OCI-LY1 (cell line): ENCODE results near the gene FHIT.

Experiments
- EZH2 ChIP-seq: fragments of 200-600 bp; sonication (generic), shearing (Covaris generic); IDR thresholded peaks from 2 replicates; pipeline ENCODE4 v1.8.0; 2017; ENCODE audit warnings: borderline replicate concordance, mixed run types, mild to moderate bottlenecking, antibody characterized with exemption, low read length, moderate library complexity, mixed read lengths
- TF ChIP-seq, protein P1 (sequence below): fragments of 200-600 bp; sonication (generic), shearing (Covaris generic); IDR thresholded peaks from 2 replicates; pipeline ENCODE4 v1.5.1; 2017; ENCODE audit warnings: mild to moderate bottlenecking, antibody characterized with exemption, low read length, moderate library complexity, mixed read lengths

DNA sequence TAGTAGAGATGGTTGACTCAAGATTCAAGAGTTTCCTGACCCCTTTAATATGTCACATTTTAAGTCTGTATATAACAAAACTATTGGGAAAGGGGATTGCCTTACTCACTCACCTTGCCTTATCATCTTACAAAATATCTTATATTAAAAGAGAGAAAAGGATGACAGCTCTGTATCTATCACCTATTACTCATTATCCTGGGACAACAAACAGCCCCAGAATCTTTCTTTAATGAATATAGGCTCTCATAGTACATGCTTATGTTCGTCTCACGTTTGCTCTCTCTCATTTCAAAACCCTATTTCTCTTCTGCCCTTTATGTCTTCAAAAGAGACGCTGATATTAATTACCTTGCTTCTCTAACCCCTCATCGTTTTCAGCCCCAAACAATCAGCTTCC is 1178.0 kb downstream of the FHIT start:
- TF ChIP-seq, protein P1, sequence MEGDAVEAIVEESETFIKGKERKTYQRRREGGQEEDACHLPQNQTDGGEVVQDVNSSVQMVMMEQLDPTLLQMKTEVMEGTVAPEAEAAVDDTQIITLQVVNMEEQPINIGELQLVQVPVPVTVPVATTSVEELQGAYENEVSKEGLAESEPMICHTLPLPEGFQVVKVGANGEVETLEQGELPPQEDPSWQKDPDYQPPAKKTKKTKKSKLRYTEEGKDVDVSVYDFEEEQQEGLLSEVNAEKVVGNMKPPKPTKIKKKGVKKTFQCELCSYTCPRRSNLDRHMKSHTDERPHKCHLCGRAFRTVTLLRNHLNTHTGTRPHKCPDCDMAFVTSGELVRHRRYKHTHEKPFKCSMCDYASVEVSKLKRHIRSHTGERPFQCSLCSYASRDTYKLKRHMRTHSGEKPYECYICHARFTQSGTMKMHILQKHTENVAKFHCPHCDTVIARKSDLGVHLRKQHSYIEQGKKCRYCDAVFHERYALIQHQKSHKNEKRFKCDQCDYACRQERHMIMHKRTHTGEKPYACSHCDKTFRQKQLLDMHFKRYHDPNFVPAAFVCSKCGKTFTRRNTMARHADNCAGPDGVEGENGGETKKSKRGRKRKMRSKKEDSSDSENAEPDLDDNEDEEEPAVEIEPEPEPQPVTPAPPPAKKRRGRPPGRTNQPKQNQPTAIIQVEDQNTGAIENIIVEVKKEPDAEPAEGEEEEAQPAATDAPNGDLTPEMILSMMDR, result no peak
- no peak for TF ChIP-seq EZH2
